ENCODE measurements around the gene DUSP28.

The DUSP28 gene

GRCh38 chr2:240601831-240602160, 41.6 kb downstream of the DUSP28 start:
- Histone ChIP-seq H3K9ac (ENCODE audit: low read depth, low read length) (no peak overlapping the region), H3K9me3 (ENCODE audit: insufficient read depth, low read depth, low read length) (no peaks in the 10 kb centered on the region), H3K27me3 (ENCODE audit: insufficient read depth, low read length) (no peaks in the 10 kb centered on the region), H3K4me1 (ENCODE audit: insufficient read depth, low read length) (no peaks in the 10 kb centered on the region), H3K36me3 (ENCODE audit: insufficient read depth, low read depth, low read length) (peaks cover 6% of the 10 kb centered on the region; the same call in 1 of the 2 replicates), H3K4me3 (ENCODE audit: low read length) (no peak overlapping the region), H3K27ac (ENCODE audit: low read length) (no peak overlapping the region)

GRCh38 chr2:240602266-240603050, 42.3 kb downstream of the DUSP28 start:
- H3K9ac ChIP-seq (ENCODE audit: low read depth, low read length): no peak overlapping the region
- H3K36me3 ChIP-seq (ENCODE audit: insufficient read depth, low read depth, low read length): peaks cover 6% of the 10 kb centered on the region; the same call in 1 of the 2 replicates
- H3K27me3 ChIP-seq (ENCODE audit: insufficient read depth, low read length): no peaks in the 10 kb centered on the region
- no peak overlapping the region for H3K27ac ChIP-seq (ENCODE audit: low read length)
- H3K9me3 ChIP-seq (ENCODE audit: insufficient read depth, low read depth, low read length): no peaks in the 10 kb centered on the region
- no peaks in the 10 kb centered on the region for H3K4me1 ChIP-seq (ENCODE audit: insufficient read depth, low read length)
- no peak overlapping the region for H3K4me3 ChIP-seq (ENCODE audit: low read length)

GRCh38 chr2:240603081-240603835, 43.1 kb downstream of the DUSP28 start:
- Histone ChIP-seq H3K27ac (ENCODE audit: low read length) (no peak overlapping the region), H3K9ac (ENCODE audit: low read depth, low read length) (no peak overlapping the region), H3K4me1 (ENCODE audit: insufficient read depth, low read length) (no peaks in the 10 kb centered on the region), H3K4me3 (ENCODE audit: low read length) (no peak overlapping the region), H3K36me3 (ENCODE audit: insufficient read depth, low read depth, low read length) (peaks cover 6% of the 10 kb centered on the region; the same call in 1 of the 2 replicates), H3K27me3 (ENCODE audit: insufficient read depth, low read length) (no peaks in the 10 kb centered on the region), H3K9me3 (ENCODE audit: insufficient read depth, low read depth, low read length) (no peaks in the 10 kb centered on the region)

GRCh38 chr2:240603846-240604245, 43.7 kb downstream of the DUSP28 start:
- Histone ChIP-seq H3K9ac (ENCODE audit: low read depth, low read length) (no peak overlapping the region), H3K4me3 (ENCODE audit: low read length) (no peak overlapping the region), H3K9me3 (ENCODE audit: insufficient read depth, low read depth, low read length) (no peaks in the 10 kb centered on the region), H3K27ac (ENCODE audit: low read length) (no peak overlapping the region), H3K4me1 (ENCODE audit: insufficient read depth, low read length) (no peaks in the 10 kb centered on the region), H3K36me3 (ENCODE audit: insufficient read depth, low read depth, low read length) (peaks cover 6% of the 10 kb centered on the region; the same call in 1 of the 2 replicates), H3K27me3 (ENCODE audit: insufficient read depth, low read length) (no peaks in the 10 kb centered on the region)

- H3K4me3 ChIP-seq (ENCODE audit: low read length): no peak overlapping the region
- H3K9ac ChIP-seq (ENCODE audit: low read depth, low read length): no peak overlapping the region
- peaks cover 5% of the 10 kb centered on the region; the same call in 1 of the 2 replicates for H3K36me3 ChIP-seq (ENCODE audit: insufficient read depth, low read depth, low read length)
- H3K27ac ChIP-seq (ENCODE audit: low read length): no peak overlapping the region
- H3K27me3 ChIP-seq (ENCODE audit: insufficient read depth, low read length): no peaks in the 10 kb centered on the region
- H3K4me1 ChIP-seq (ENCODE audit: insufficient read depth, low read length): no peaks in the 10 kb centered on the region
- no peaks in the 10 kb centered on the region for H3K9me3 ChIP-seq (ENCODE audit: insufficient read depth, low read depth, low read length)
These were observed 44.3 kb downstream of the DUSP28 start for GRCh38 chr2:240604291-240604938.

- Histone ChIP-seq H3K27ac (ENCODE audit: low read length) (no peak overlapping the region), H3K4me1 (ENCODE audit: insufficient read depth, low read length) (no peaks in the 10 kb centered on the region), H3K36me3 (ENCODE audit: insufficient read depth, low read depth, low read length) (no peaks in the 10 kb centered on the region), H3K4me3 (ENCODE audit: low read length) (no peak overlapping the region), H3K9ac (ENCODE audit: low read depth, low read length) (no peak overlapping the region), H3K9me3 (ENCODE audit: insufficient read depth, low read depth, low read length) (no peaks in the 10 kb centered on the region), H3K27me3 (ENCODE audit: insufficient read depth, low read length) (no peaks in the 10 kb centered on the region)
These were observed 45.0 kb downstream of the DUSP28 start for GRCh38 chr2:240604939-240605716.

GRCh38 chr2:240605867-240606743, 45.9 kb downstream of the DUSP28 start:
- Histone ChIP-seq H3K27ac (ENCODE audit: low read length) (no peak overlapping the region), H3K9ac (ENCODE audit: low read depth, low read length) (no peak overlapping the region), H3K27me3 (ENCODE audit: insufficient read depth, low read length) (no peaks in the 10 kb centered on the region), H3K4me3 (ENCODE audit: low read length) (no peak overlapping the region), H3K4me1 (ENCODE audit: insufficient read depth, low read length) (no peaks in the 10 kb centered on the region), H3K9me3 (ENCODE audit: insufficient read depth, low read depth, low read length) (no peaks in the 10 kb centered on the region), H3K36me3 (ENCODE audit: insufficient read depth, low read depth, low read length) (no peaks in the 10 kb centered on the region)

- H3K36me3 ChIP-seq (ENCODE audit: insufficient read depth, low read depth, low read length): no peaks in the 10 kb centered on the region
- peaks cover 29% of the 10 kb centered on the region for H3K9me3 ChIP-seq (ENCODE audit: insufficient read depth, low read depth, low read length)
- H3K4me1 ChIP-seq (ENCODE audit: insufficient read depth, low read length): no peaks in the 10 kb centered on the region
- no peaks in the 10 kb centered on the region for H3K27me3 ChIP-seq (ENCODE audit: insufficient read depth, low read length)
- H3K27ac ChIP-seq (ENCODE audit: low read length): no peak overlapping the region
- H3K9ac ChIP-seq (ENCODE audit: low read depth, low read length): no peak overlapping the region
- no peak overlapping the region for H3K4me3 ChIP-seq (ENCODE audit: low read length)
These were observed 51.5 kb downstream of the DUSP28 start for GRCh38 chr2:240611601-240612210.
